HL-60/S4 (cell line): ENCODE results near the gene DDIT3.

Experiments used
- in situ Hi-C: fragments of 300-500 bp; cut with MboI; formaldehyde crosslinking; loops from 2 replicates; pipeline ENCODE4 v1.14.3; 2022; ENCODE audit warnings: low sequenced_read_pairs

The DDIT3 gene

DNA sequence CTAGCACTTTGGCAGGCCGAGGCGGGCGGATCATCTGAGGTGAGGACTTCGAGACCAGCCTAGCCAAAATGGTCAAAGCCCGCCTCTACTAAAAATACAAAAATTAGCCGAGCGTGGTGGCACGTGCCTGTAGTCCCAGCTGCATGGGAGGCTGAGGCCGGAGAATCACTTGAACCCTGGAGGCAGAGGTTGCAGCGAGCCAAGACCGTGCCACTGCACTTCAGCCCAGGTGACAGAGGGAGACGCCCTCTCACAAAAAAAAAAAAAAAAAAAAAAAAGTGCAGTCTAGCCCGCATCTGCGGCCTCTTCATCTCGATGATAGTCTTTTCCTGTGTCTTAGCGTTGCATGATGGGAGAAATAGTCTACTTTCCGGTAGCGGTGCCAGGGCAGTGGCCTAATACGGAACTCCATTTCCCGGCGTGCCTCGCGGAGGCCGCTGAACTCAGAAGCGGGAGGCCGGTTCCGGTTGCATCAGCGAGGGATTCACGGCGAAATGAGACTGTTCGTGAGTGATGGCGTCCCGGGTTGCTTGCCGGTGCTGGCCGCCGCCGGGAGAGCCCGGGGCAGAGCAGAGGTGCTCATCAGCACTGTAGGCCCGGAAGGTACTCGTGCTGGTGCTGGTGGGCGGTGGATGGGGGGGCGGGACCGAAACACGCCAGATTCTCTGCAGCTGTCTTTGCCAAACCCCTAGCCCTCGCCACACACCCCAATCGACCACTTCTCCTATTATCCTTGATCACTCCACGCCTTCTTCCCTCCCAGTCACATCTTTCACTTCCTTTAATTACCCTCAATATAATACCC is 32.5 kb downstream of the DDIT3 start, which contains the start of gene MARS1:
MARS1 (plus strand) TSS at position 472 of the 805 bp plus-strand sequence; CDS start at position 495, 23 bp downstream.
- in situ Hi-C loops, result no loop called here

GRCh38 chr12:57487055-57487596 is 33.2 kb downstream of the DDIT3 start:
- in situ Hi-C loops, result no loop called here

- in situ Hi-C loops, result no loop called here
Measured at GRCh38 chr12:57485695-57486094, 34.6 kb downstream of the DDIT3 start.

DNA sequence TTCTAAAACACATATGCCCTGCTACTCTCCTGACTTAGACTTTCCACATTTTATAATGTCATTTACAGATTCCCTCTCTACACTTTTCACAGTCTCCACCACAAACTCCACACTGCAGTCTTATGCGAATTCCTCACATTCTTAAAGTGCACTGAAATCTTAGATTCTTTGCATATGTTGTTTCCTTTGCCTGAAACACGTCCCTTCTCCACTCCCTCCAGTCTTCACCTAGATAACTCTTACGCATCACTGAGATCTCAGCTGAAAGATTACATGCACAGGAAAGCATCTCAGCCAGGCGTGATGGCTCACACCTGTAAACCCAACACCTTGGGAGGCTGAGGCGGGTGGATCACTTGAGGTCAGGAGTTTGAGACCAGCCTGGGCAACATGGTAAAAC is 36.8 kb downstream of the DDIT3 start:
- in situ Hi-C loops, result no loop called here

- in situ Hi-C loops, result no loop called here
Measured at GRCh38 chr12:57481671-57482070, 38.6 kb downstream of the DDIT3 start.

DNA sequence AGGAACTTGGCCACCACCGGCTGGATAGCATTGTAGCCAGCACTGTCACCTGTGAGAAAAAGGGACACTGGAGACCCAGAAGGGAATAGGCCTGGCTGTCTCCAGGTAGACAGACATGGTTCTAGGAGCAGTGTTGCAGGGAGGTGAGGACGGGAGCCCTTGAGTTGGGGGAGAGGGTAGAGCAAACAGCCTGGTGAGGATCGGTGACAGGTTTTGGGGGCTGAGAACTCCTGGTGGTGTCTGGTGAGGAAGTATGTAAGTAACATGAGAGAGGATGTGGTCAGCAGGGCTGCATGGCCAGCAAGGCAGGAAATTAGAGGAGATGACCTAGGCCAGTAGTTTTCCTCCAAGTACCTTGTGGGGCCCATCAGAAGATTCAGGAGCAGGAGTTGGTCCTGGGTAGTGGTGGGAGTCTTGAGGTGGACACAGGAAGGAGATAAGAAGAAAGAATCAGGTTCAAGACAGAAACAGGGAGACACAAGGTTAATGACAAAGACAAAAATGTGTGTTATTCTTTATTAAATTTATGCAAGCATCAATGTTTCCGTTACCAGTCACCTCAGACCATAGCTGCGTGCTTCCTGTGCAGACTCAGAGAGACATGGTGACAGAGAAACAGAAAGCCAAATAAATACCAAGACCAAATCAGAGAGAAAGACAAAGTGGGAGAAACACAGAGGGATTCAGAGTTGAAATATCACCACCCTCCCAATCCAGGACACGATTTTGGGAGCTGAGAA is 40.8 kb downstream of the DDIT3 start, which contains the start of gene ARHGAP9:
ARHGAP9 (minus strand) TSS at position 491 of the 740 bp plus-strand sequence; CDS start at position 31, 460 bp downstream.
- in situ Hi-C loops, result no loop called here

GRCh38 chr12:57479043-57479375 is 41.3 kb downstream of the DDIT3 start:
- in situ Hi-C loops, result no loop called here

DNA sequence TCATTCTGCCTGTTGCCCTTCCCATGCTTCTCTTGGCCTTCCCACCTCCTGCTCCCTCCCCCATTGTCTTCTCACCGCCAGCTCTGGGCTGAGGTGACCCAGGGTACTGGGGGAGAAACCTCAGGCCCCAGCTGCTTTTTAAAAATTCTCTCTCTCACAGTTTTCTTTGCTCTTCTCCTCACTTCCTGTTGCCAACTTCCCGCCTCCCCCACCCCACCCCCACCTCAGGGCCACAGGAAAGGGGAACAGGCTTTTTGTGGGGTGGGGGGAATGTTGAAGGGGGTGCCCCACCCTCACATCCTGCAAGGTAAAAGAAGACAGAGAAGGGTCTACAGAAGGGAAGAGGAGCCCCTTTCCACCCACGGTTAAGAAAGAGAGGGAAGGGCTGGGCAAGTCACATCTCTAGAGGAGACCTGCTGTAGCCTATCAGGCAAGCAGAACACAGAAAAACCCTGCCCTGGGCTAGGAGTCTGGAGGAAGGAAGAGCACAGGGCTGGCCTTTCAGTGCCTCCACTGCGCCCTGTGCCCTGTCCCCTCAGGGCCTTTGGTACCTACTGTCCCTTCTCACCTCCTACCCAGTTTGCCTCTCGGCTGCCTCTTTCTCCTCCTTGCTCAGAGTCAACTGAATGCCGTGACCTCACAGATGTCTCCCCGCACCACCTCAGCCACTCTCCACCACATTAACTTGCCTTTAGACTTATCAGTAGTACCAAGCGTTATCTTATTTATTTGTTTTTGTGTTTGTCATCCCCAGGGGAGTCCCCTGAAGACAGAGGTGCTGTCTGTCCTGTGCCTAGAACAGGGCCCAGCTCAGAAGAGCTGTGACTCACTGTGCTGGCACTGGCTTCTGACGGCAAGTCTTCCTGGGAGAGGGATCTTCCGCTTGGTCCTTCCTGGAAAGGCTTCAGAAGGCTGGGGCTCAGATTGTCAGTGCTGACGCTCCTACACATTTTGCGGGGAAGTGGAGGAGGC is 42.3 kb downstream of the DDIT3 start:
- in situ Hi-C loops, result no loop called here

GRCh38 chr12:57476993-57477709 is 43.2 kb downstream of the DDIT3 start:
- in situ Hi-C loops, result no loop called here

- in situ Hi-C loops, result no loop called here
Measured at GRCh38 chr12:57476162-57476992, 43.9 kb downstream of the DDIT3 start.

DNA sequence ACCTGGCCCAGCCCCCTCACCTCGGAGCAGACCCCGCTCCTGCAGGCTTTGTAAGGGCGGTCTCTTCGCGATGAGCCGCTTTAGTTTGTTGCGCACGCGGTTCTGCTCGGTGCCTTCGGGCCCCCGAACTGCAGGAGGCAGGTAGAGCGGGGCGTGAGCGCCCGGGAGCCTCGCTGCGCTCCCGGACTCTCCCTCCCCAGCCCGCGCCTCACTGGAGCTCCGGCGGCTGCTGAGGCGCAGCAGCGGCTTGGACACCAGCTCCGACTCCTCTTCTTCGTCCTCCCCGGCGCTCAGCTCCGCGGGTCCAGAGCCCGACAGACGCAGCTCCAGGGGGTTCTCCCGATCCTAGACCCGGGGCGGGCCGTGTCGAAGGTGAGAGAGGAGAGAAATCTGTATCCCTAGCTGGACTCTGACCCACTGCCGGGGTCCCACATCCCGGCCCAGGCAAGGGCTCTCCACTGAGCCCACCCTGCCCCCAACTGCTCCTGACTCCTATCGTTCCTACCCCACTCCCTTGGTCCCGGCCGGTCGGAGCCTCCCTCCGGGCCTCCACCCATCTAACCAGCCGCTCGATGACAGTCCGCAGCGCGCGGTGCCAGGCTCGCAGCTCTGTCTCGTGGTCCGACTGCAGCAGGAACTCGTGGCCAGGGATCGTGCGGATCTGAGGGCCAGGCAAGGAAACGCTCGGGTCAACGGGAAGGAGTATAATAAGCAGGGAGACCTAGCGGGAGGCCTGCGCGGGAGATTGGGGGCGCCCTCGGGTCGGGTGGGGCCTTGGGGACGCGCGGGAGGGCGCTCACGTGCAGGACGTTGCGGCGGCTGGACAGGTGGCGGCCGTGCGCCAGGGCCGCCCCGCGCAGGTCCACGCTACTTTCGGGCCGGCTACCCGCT is 44.8 kb downstream of the DDIT3 start:
- in situ Hi-C loops, result no loop called here

- in situ Hi-C loops, result no loop called here
Measured at GRCh38 chr12:57474862-57475261, 45.5 kb downstream of the DDIT3 start.

GRCh38 chr12:57474430-57474829 is 45.9 kb downstream of the DDIT3 start:
- in situ Hi-C loops, result no loop called here

DNA sequence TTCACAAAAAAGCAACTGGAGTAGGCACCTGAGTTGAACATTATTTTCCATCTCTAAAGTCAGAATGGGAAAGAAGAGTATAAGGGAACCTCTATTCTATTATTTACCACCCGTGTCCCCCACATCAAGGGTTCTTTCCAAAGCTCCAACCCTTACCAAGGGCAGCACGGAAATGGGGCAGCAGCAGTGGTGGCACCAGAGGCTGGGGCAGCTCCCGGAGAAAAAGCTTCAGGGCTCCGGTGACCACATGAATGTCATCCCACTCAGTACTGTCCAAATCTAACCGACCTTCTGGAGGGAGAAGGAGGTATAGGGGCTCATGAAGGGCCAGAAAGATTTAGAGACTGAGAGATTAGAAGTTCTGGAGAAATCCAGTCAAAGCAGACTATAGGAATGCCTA is 46.4 kb downstream of the DDIT3 start:
- in situ Hi-C loops, result no loop called here

DNA sequence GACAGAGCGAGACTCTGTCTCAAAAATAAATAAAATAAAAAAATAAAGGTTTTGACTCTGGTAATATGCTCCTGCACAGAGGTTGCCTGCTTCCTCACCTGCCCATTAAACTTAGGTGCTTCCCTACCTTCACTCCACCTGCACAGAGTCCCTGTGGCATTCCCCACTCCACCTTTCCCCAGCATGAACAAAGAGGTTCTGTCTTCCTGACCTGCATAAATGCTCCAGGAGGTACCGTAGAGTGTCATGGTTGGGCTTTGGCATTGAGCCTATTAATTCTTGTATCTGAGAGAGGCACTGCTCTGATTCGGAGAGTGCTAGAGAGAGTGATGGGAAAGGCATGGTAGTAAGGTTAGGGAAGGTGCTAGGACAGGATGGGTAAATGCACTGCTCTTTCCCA is 46.9 kb downstream of the DDIT3 start:
- in situ Hi-C loops, result no loop called here

GRCh38 chr12:57472391-57472790 is 47.9 kb downstream of the DDIT3 start:
- in situ Hi-C loops, result no loop called here

GRCh38 chr12:57471661-57472060 is 48.7 kb downstream of the DDIT3 start:
- in situ Hi-C loops, result no loop called here

GRCh38 chr12:57470970-57471656 is 49.2 kb downstream of the DDIT3 start:
- in situ Hi-C loops, result no loop called here
